GM21576 (cell line): ENCODE measurements around the gene ENG.

Source experiments
- ATAC-seq: cut with Tn5 transposase; IDR thresholded peaks from one replicate; pipeline ENCODE4 v1.9.1; 2021; ENCODE audit warnings: mild to moderate bottlenecking, moderate library complexity; ENCODE audit not compliant: unreplicated experiment

Gene ENG

GRCh38 chr9:127815512-127816361 lies 38.7 kb downstream of the ENG start:
- no peak for ATAC-seq

- ATAC-seq: no peak
These were observed 39.6 kb downstream of the ENG start for GRCh38 chr9:127814619-127815511.

GRCh38 chr9:127813686-127814226 lies 40.7 kb downstream of the ENG start:
- ATAC-seq: no peak

- ATAC-seq: no peak
These were observed 41.4 kb downstream of the ENG start for GRCh38 chr9:127812936-127813675.

GRCh38 chr9:127812011-127812410 lies 42.4 kb downstream of the ENG start:
- ATAC-seq: no peak

- ATAC-seq: no peak
These were observed 43.9 kb downstream of the ENG start for GRCh38 chr9:127810378-127811187.

- no peak for ATAC-seq
These were observed 44.7 kb downstream of the ENG start for GRCh38 chr9:127809540-127810377.

- ATAC-seq: no peak
These were observed 45.4 kb downstream of the ENG start for GRCh38 chr9:127809002-127809539.

- no peak for ATAC-seq
These were observed 46.0 kb downstream of the ENG start for GRCh38 chr9:127808347-127809001.

GRCh38 chr9:127806871-127807270 lies 47.6 kb downstream of the ENG start:
- no peak for ATAC-seq

- ATAC-seq: no peak
These were observed 48.8 kb downstream of the ENG start for GRCh38 chr9:127805620-127806019.

GRCh38 chr9:127803507-127804352 lies 50.7 kb downstream of the ENG start:
- no peak for ATAC-seq

GRCh38 chr9:127802576-127803443 lies 51.6 kb downstream of the ENG start, which contains the start of gene FPGS:
Gene FPGS (plus strand): TSS chr9:127802882. CDS start chr9:127802925, 43 bp downstream.
- peak; percentile 64 for ATAC-seq

GRCh38 chr9:127801955-127802575 lies 52.4 kb downstream of the ENG start:
- ATAC-seq: no peak

- no peak for ATAC-seq
These were observed 57.5 kb downstream of the ENG start for GRCh38 chr9:127796852-127797370.
